Mesodermal cell (in vitro differentiated cells): ENCODE data around the gene CBFA2T3.

Experiments used
- H3K27ac ChIP-seq: 2 replicates; pipeline ENCODE4 v1.7.0; 2013; ENCODE audit warnings: mild to moderate bottlenecking, low read depth, low read length, moderate library complexity; ENCODE audit not compliant: severe bottlenecking
- H3K36me3 ChIP-seq: 2 replicates; pipeline ENCODE4 v1.7.1; 2013; ENCODE audit warnings: mild to moderate bottlenecking, low read length, moderate library complexity; ENCODE audit not compliant: control insufficient read depth, insufficient read depth
- H3K4me1 ChIP-seq: one replicate; pipeline ENCODE4 v1.7.1; 2013; ENCODE audit warnings: mild to moderate bottlenecking, low read length; ENCODE audit not compliant: insufficient read depth, control insufficient read depth, poor library complexity, severe bottlenecking
- H3K4me3 ChIP-seq: 2 replicates; pipeline ENCODE4 v1.7.0; 2013; ENCODE audit warnings: low read length, control low read depth, mild to moderate bottlenecking; ENCODE audit not compliant: insufficient read depth, poor library complexity, severe bottlenecking; ENCODE audit errors: extremely low read depth
- H3K9me3 ChIP-seq: 2 replicates; pipeline ENCODE4 v1.7.1; 2013; ENCODE audit warnings: mild to moderate bottlenecking, low read length, moderate library complexity; ENCODE audit not compliant: control insufficient read depth
- WGBS, 2 experiments: methylation state at CpG; one replicate each; pipeline ENCODE4 v1.1.5; 2013; ENCODE audit warnings: missing lambda C conversion rate in 2 of 2; ENCODE audit not compliant: insufficient coverage in 2 of 2; 5-methylcytosine and 5-hydroxymethylcytosine counted together

The CBFA2T3 gene

GRCh38 chr16:88965411-88965810, 11.6 kb downstream of the CBFA2T3 start:
- Histone ChIP-seq H3K4me1 (no peaks in the 10 kb centered on the region), H3K4me3 (no peak overlapping the region), H3K36me3 (no peaks in the 10 kb centered on the region), H3K27ac (no peak overlapping the region), H3K9me3 (no peaks in the 10 kb centered on the region)
- WGBS, 2 experiments = 82 to 85% methylated on average over 7 of the region's 8 CpGs

- Histone ChIP-seq H3K4me1 (no peaks in the 10 kb centered on the region), H3K36me3 (no peaks in the 10 kb centered on the region), H3K9me3 (no peaks in the 10 kb centered on the region), H3K27ac (no peak overlapping the region), H3K4me3 (no peak overlapping the region)
These were observed 12.4 kb downstream of the CBFA2T3 start for GRCh38 chr16:88964636-88965035.

GRCh38 chr16:88963583-88963982, 13.4 kb downstream of the CBFA2T3 start:
- 85 to 88% methylated on average over 18 to 20 of the region's 20 CpGs for WGBS, 2 experiments
- no peak overlapping the region for H3K27ac ChIP-seq
- H3K9me3 ChIP-seq = no peaks in the 10 kb centered on the region
- H3K4me1 ChIP-seq = no peaks in the 10 kb centered on the region
- no peaks in the 10 kb centered on the region for H3K36me3 ChIP-seq
- H3K4me3 ChIP-seq = no peak overlapping the region

- Histone ChIP-seq H3K27ac (no peak overlapping the region), H3K9me3 (no peaks in the 10 kb centered on the region), H3K4me1 (no peaks in the 10 kb centered on the region), H3K36me3 (no peaks in the 10 kb centered on the region), H3K4me3 (no peak overlapping the region)
- 92 to 95% methylated on average over 20 to 23 of the region's 23 CpGs for WGBS, 2 experiments
These were observed 14.4 kb downstream of the CBFA2T3 start for GRCh38 chr16:88962478-88963152.

- Histone ChIP-seq H3K36me3 (no peaks in the 10 kb centered on the region), H3K27ac (no peak overlapping the region), H3K4me1 (no peaks in the 10 kb centered on the region), H3K4me3 (no peak overlapping the region), H3K9me3 (no peaks in the 10 kb centered on the region)
- WGBS, 2 experiments = 83 to 90% methylated on average over 9 of the region's 9 CpGs
These were observed 16.0 kb downstream of the CBFA2T3 start for GRCh38 chr16:88961011-88961410.

- Histone ChIP-seq H3K4me1 (no peaks in the 10 kb centered on the region), H3K9me3 (no peaks in the 10 kb centered on the region), H3K27ac (no peak overlapping the region), H3K36me3 (no peaks in the 10 kb centered on the region), H3K4me3 (no peak overlapping the region)
- WGBS, 2 experiments = 89 to 95% methylated on average over 3 of the region's 3 CpGs
These were observed 16.5 kb downstream of the CBFA2T3 start for GRCh38 chr16:88960516-88960915.

- 95 to 97% methylated on average over 16 to 18 of the region's 18 CpGs for WGBS, 2 experiments
- H3K27ac ChIP-seq = no peak overlapping the region
- H3K9me3 ChIP-seq = no peaks in the 10 kb centered on the region
- H3K36me3 ChIP-seq = no peaks in the 10 kb centered on the region
- H3K4me3 ChIP-seq = no peak overlapping the region
- no peaks in the 10 kb centered on the region for H3K4me1 ChIP-seq
These were observed 18.0 kb downstream of the CBFA2T3 start for GRCh38 chr16:88959022-88959421.

- Histone ChIP-seq H3K36me3 (no peaks in the 10 kb centered on the region), H3K4me3 (no peak overlapping the region), H3K9me3 (no peaks in the 10 kb centered on the region), H3K27ac (no peak overlapping the region), H3K4me1 (no peaks in the 10 kb centered on the region)
- WGBS, 2 experiments = 85 to 91% methylated on average over 17 to 20 of the region's 25 CpGs
These were observed 19.0 kb downstream of the CBFA2T3 start for GRCh38 chr16:88957887-88958577.

GRCh38 chr16:88957433-88957767, 19.6 kb downstream of the CBFA2T3 start:
- no peaks in the 10 kb centered on the region for H3K4me1 ChIP-seq
- H3K36me3 ChIP-seq = no peaks in the 10 kb centered on the region
- H3K27ac ChIP-seq = no peak overlapping the region
- H3K4me3 ChIP-seq = no peak overlapping the region
- WGBS, 2 experiments = 94 to 95% methylated on average over 4 to 7 of the region's 9 CpGs
- H3K9me3 ChIP-seq = no peaks in the 10 kb centered on the region

- 87 to 89% methylated on average over 28 to 32 of the region's 33 CpGs for WGBS, 2 experiments
- Histone ChIP-seq H3K9me3 (no peaks in the 10 kb centered on the region), H3K36me3 (no peaks in the 10 kb centered on the region), H3K4me1 (no peaks in the 10 kb centered on the region), H3K27ac (no peak overlapping the region), H3K4me3 (no peak overlapping the region)
These were observed 20.2 kb downstream of the CBFA2T3 start for GRCh38 chr16:88956546-88957432.
